ENCODE results near the gene SETBP1. TPM values are rescaled to one million over a fixed set of nuclear protein-coding genes. Genes with fewer than 3 reads are reported as not detected.
A peak's percentile ranks its signal among the peaks of the same experiment; 100 is the strongest.

SETBP1 gene
- total and polyA plus RNA-seq, 4 donors = 23.1 to 39.8 (median 27.8) TPM

- Histone ChIP-seq H3K27me3 (ENCODE audit: control insufficient read depth, insufficient read depth, low read length) (no peaks in the 10 kb centered on the region), H3K9me3 (ENCODE audit: control insufficient read depth, insufficient read depth, low read length) (no peaks in the 10 kb centered on the region), H3K4me3 (ENCODE audit: low read depth, low read length) (no peak overlapping the region), H3K27ac (ENCODE audit: low read depth, low read length) (no peak overlapping the region), H3K36me3 (ENCODE audit: control insufficient read depth, insufficient read depth, low read length) (no peaks in the 10 kb centered on the region), H3K4me1 (ENCODE audit: control insufficient read depth, insufficient read depth, low read length) (no peaks in the 10 kb centered on the region)
- DNase-seq (ENCODE audit: low read depth in 4 of 6, low spot score in 6 of 6) = no peak
- 94% methylated on average over 4 of the region's 5 CpGs for whole genome bisulfite sequencing (ENCODE audit: insufficient coverage)
Measured at GRCh38 chr18:44981121-44981520, 300.4 kb downstream of the SETBP1 start.

GRCh38 chr18:44986933-44987332, 306.2 kb downstream of the SETBP1 start:
- no CpG with 5 or more reads among the region's 3 CpGs for WGBS (ENCODE audit: insufficient coverage)
- no peaks in the 10 kb centered on the region for H3K36me3 ChIP-seq (ENCODE audit: control insufficient read depth, insufficient read depth, low read length)
- no peak overlapping the region for H3K4me3 ChIP-seq (ENCODE audit: low read depth, low read length)
- no peaks in the 10 kb centered on the region for H3K27me3 ChIP-seq (ENCODE audit: control insufficient read depth, insufficient read depth, low read length)
- H3K27ac ChIP-seq (ENCODE audit: low read depth, low read length) = no peak overlapping the region
- H3K4me1 ChIP-seq (ENCODE audit: control insufficient read depth, insufficient read depth, low read length) = no peaks in the 10 kb centered on the region
- peaks cover 3% of the 10 kb centered on the region for H3K9me3 ChIP-seq (ENCODE audit: control insufficient read depth, insufficient read depth, low read length)
- no peak for DNase-seq (ENCODE audit: low read depth in 4 of 6, low spot score in 6 of 6)

GRCh38 chr18:44987371-44987770, 306.7 kb downstream of the SETBP1 start:
- Histone ChIP-seq H3K9me3 (ENCODE audit: control insufficient read depth, insufficient read depth, low read length) (peaks cover 3% of the 10 kb centered on the region), H3K36me3 (ENCODE audit: control insufficient read depth, insufficient read depth, low read length) (no peaks in the 10 kb centered on the region), H3K4me1 (ENCODE audit: control insufficient read depth, insufficient read depth, low read length) (no peaks in the 10 kb centered on the region), H3K27ac (ENCODE audit: low read depth, low read length) (no peak overlapping the region), H3K4me3 (ENCODE audit: low read depth, low read length) (no peak overlapping the region), H3K27me3 (ENCODE audit: control insufficient read depth, insufficient read depth, low read length) (no peaks in the 10 kb centered on the region)
- WGBS (ENCODE audit: insufficient coverage) = 45% methylated on average over 2 of the region's 4 CpGs
- DNase-seq (ENCODE audit: low read depth in 4 of 6, low spot score in 6 of 6) = peak in 1 of 6 donors; percentile 26

GRCh38 chr18:44988821-44989587, 308.3 kb downstream of the SETBP1 start:
- H3K27me3 ChIP-seq (ENCODE audit: control insufficient read depth, insufficient read depth, low read length) = no peaks in the 10 kb centered on the region
- WGBS (ENCODE audit: insufficient coverage) = no CpG with 5 or more reads among the region's 1 CpG
- H3K36me3 ChIP-seq (ENCODE audit: control insufficient read depth, insufficient read depth, low read length) = no peaks in the 10 kb centered on the region
- no peak for DNase-seq (ENCODE audit: low read depth in 4 of 6, low spot score in 6 of 6)
- no peaks in the 10 kb centered on the region for H3K4me1 ChIP-seq (ENCODE audit: control insufficient read depth, insufficient read depth, low read length)
- H3K27ac ChIP-seq (ENCODE audit: low read depth, low read length) = no peak overlapping the region
- peaks cover 3% of the 10 kb centered on the region for H3K9me3 ChIP-seq (ENCODE audit: control insufficient read depth, insufficient read depth, low read length)
- H3K4me3 ChIP-seq (ENCODE audit: low read depth, low read length) = no peak overlapping the region

GRCh38 chr18:44996261-44996660, 315.6 kb downstream of the SETBP1 start:
- H3K36me3 ChIP-seq (ENCODE audit: control insufficient read depth, insufficient read depth, low read length) = no peaks in the 10 kb centered on the region
- no peaks in the 10 kb centered on the region for H3K9me3 ChIP-seq (ENCODE audit: control insufficient read depth, insufficient read depth, low read length)
- no peaks in the 10 kb centered on the region for H3K27me3 ChIP-seq (ENCODE audit: control insufficient read depth, insufficient read depth, low read length)
- H3K4me1 ChIP-seq (ENCODE audit: control insufficient read depth, insufficient read depth, low read length) = no peaks in the 10 kb centered on the region
- H3K27ac ChIP-seq (ENCODE audit: low read depth, low read length) = no peak overlapping the region
- no peak for DNase-seq (ENCODE audit: low read depth in 4 of 6, low spot score in 6 of 6)
- no CpG with 5 or more reads among the region's 3 CpGs for WGBS (ENCODE audit: insufficient coverage)
- H3K4me3 ChIP-seq (ENCODE audit: low read depth, low read length) = no peak overlapping the region

- Histone ChIP-seq H3K9me3 (ENCODE audit: control insufficient read depth, insufficient read depth, low read length) (no peaks in the 10 kb centered on the region), H3K4me1 (ENCODE audit: control insufficient read depth, insufficient read depth, low read length) (no peaks in the 10 kb centered on the region), H3K27ac (ENCODE audit: low read depth, low read length) (no peak overlapping the region), H3K36me3 (ENCODE audit: control insufficient read depth, insufficient read depth, low read length) (no peaks in the 10 kb centered on the region), H3K4me3 (ENCODE audit: low read depth, low read length) (no peak overlapping the region), H3K27me3 (ENCODE audit: control insufficient read depth, insufficient read depth, low read length) (no peaks in the 10 kb centered on the region)
- peak in 1 of 6 donors; percentile 59 for DNase-seq (ENCODE audit: low read depth in 4 of 6, low spot score in 6 of 6)
- WGBS (ENCODE audit: insufficient coverage) = 100% methylated on average over 1 of the region's 2 CpGs
Measured at GRCh38 chr18:44997174-44997573, 316.5 kb downstream of the SETBP1 start.

- no peak overlapping the region for H3K4me3 ChIP-seq (ENCODE audit: low read depth, low read length)
- H3K9me3 ChIP-seq (ENCODE audit: control insufficient read depth, insufficient read depth, low read length) = no peaks in the 10 kb centered on the region
- no peaks in the 10 kb centered on the region for H3K36me3 ChIP-seq (ENCODE audit: control insufficient read depth, insufficient read depth, low read length)
- no peaks in the 10 kb centered on the region for H3K27me3 ChIP-seq (ENCODE audit: control insufficient read depth, insufficient read depth, low read length)
- no peaks in the 10 kb centered on the region for H3K4me1 ChIP-seq (ENCODE audit: control insufficient read depth, insufficient read depth, low read length)
- 96% methylated on average over 5 of the region's 8 CpGs for WGBS (ENCODE audit: insufficient coverage)
- H3K27ac ChIP-seq (ENCODE audit: low read depth, low read length) = no peak overlapping the region
- peak in 1 of 6 donors; percentile 60 for DNase-seq (ENCODE audit: low read depth in 4 of 6, low spot score in 6 of 6)
Measured at GRCh38 chr18:44998360-44998759, 317.7 kb downstream of the SETBP1 start.

GRCh38 chr18:45004546-45005080, 323.9 kb downstream of the SETBP1 start:
- peaks cover 3% of the 10 kb centered on the region for H3K36me3 ChIP-seq (ENCODE audit: control insufficient read depth, insufficient read depth, low read length)
- no peak overlapping the region for H3K27ac ChIP-seq (ENCODE audit: low read depth, low read length)
- no peaks in the 10 kb centered on the region for H3K9me3 ChIP-seq (ENCODE audit: control insufficient read depth, insufficient read depth, low read length)
- 57% methylated on average over 1 of the region's 3 CpGs for WGBS (ENCODE audit: insufficient coverage)
- no peaks in the 10 kb centered on the region for H3K27me3 ChIP-seq (ENCODE audit: control insufficient read depth, insufficient read depth, low read length)
- no peak overlapping the region for H3K4me3 ChIP-seq (ENCODE audit: low read depth, low read length)
- H3K4me1 ChIP-seq (ENCODE audit: control insufficient read depth, insufficient read depth, low read length) = peaks cover 8% of the 10 kb centered on the region
- no peak for DNase-seq (ENCODE audit: low read depth in 4 of 6, low spot score in 6 of 6)

- no peak overlapping the region for H3K4me3 ChIP-seq (ENCODE audit: low read depth, low read length)
- H3K9me3 ChIP-seq (ENCODE audit: control insufficient read depth, insufficient read depth, low read length) = no peaks in the 10 kb centered on the region
- no peak overlapping the region for H3K27ac ChIP-seq (ENCODE audit: low read depth, low read length)
- peaks cover 8% of the 10 kb centered on the region for H3K4me1 ChIP-seq (ENCODE audit: control insufficient read depth, insufficient read depth, low read length)
- no peaks in the 10 kb centered on the region for H3K27me3 ChIP-seq (ENCODE audit: control insufficient read depth, insufficient read depth, low read length)
- peaks cover 3% of the 10 kb centered on the region for H3K36me3 ChIP-seq (ENCODE audit: control insufficient read depth, insufficient read depth, low read length)
- no peak for DNase-seq (ENCODE audit: low read depth in 4 of 6, low spot score in 6 of 6)
- WGBS (ENCODE audit: insufficient coverage) = no CpG with 5 or more reads among the region's 2 CpGs
Measured at GRCh38 chr18:45006934-45007333, 326.2 kb downstream of the SETBP1 start.

- H3K4me1 ChIP-seq (ENCODE audit: control insufficient read depth, insufficient read depth, low read length) = peaks cover 8% of the 10 kb centered on the region
- 93% methylated on average over 1 of the region's 2 CpGs for whole genome bisulfite sequencing (ENCODE audit: insufficient coverage)
- H3K36me3 ChIP-seq (ENCODE audit: control insufficient read depth, insufficient read depth, low read length) = peaks cover 3% of the 10 kb centered on the region
- DNase-seq (ENCODE audit: low read depth in 4 of 6, low spot score in 6 of 6) = no peak
- H3K27me3 ChIP-seq (ENCODE audit: control insufficient read depth, insufficient read depth, low read length) = no peaks in the 10 kb centered on the region
- no peak overlapping the region for H3K4me3 ChIP-seq (ENCODE audit: low read depth, low read length)
- H3K27ac ChIP-seq (ENCODE audit: low read depth, low read length) = no peak overlapping the region
- no peaks in the 10 kb centered on the region for H3K9me3 ChIP-seq (ENCODE audit: control insufficient read depth, insufficient read depth, low read length)
Measured at GRCh38 chr18:45007531-45007930, 326.8 kb downstream of the SETBP1 start.

Data from spinal cord (tissue), 10 donors.